UCSD-AML1 (cell line): ENCODE measurements around the gene RPL35A.
A peak's percentile ranks its signal among the peaks of the same experiment; 100 is the strongest.
"Not testable (repeated sequence)": the region's sequence is repeated elsewhere in the genome, so short reads cannot be mapped to it uniquely, and the experiment has no call there.

Source experiments
- DNase-seq: peaks from one replicate; lab custom pipeline; 2025; ENCODE audit not compliant: unreplicated experiment; lab: John Stamatoyannopoulos, UW

Gene RPL35A

GRCh38 chr3:197951392-197951990 lies 1.5 kb downstream of the RPL35A start:
- no peak for DNase-seq

DNA sequence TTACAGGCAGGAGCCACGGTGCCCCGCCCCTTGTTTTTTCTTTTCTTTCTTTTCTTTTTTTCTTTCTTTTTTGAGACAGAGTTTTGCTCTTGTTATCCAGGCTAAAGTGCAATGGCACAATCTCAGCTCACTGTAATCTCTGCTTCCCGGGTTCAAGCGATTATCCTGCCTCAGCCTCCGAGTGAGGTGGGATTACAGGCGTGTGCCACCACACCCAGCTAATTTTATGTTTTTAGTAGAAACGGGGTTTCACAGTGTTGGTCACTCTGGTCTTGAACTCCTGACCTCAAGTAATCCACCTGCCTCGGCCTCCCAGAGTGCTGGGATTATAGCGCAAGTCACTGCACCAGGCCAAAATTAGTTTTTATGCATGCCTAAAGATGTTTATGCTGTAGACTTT lies 2.5 kb downstream of the RPL35A start:
- DNase-seq = no peak

DNA sequence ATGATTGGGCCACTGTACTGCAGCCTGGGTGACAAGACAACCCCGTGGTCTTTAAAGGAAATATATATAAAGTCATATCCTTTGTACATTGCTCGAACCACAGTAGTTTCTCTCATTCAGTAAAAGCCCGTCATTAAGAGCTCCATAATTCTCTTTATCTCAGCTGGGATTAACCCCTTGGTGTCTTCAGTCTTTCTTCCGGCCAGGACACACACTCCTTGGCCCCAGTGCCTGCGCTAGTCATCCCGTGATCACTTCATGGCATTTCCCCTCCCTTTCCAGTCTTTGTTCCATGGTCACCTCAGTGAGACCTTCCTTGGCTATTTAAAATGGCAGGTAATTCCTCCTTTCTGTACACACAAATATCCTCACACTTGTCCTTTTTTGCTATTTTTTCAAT lies 3.3 kb downstream of the RPL35A start:
- no peak for DNase-seq

- DNase-seq = no peak
These were observed 3.9 kb downstream of the RPL35A start for GRCh38 chr3:197953881-197954280.

DNA sequence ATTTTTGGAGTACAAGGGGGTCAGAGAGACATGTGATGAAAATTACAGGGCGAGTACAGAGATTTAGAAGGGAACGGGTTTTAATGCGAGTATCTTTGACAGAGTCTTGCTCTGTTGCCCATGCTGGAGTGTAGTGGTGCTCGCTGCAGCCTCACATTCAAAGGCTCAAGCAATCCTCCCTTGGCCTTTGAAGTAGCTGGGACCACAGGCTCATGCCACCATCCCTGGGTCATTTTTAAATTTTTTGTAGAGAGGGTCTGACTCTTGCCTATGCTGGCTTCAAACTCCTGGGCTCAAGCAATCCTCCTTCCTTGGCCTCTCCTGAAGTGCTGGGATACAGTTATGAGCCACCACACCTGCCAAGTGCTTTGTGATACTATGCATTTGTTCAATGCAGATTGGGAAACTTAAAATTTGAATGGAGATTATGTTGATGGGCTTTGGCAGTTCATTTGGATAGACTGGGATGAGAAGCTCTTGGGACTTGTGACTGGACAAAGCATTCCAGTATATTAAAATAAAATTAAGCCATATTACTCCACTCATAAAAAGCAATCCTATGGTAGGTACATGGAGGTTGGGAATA lies 6.0 kb downstream of the RPL35A start:
- DNase-seq = no peak

- no peak for DNase-seq
These were observed 6.6 kb downstream of the RPL35A start for GRCh38 chr3:197956626-197956988.

DNA sequence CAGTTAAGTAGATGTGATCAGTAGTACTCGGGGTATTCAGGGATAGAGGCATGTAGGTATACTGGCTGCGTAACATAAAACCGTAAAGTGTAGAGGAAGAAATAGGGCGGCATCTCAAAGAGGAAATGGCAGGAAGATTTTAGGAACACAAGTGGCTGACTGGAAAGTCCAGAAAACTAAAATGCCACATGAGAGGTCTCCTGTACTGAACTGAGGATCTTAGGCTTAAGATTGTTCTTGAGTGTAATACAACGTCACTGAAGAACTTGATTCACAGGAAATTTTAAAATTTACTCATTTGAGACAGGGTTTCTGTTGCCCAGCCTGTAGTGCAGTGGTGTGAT lies 7.8 kb downstream of the RPL35A start:
- no peak for DNase-seq

DNA sequence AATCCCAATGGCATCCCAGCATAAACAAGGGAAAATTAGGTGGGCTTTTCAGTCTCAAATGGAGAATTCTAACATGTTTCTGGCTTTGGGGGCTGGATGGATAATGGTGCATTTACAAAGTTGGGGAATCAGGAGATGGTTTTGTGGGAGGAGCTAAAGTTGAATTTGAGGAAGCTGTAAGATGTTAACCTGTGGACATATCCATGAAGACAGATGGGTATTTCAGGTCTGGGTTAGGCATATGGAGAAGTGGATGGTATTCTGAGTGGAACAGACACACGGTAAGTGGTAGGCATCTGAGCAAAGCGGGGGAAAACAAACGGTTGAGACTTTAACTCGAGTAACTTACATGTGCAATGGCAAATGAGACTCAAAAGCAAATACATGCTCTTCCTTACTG lies 8.4 kb downstream of the RPL35A start:
- DNase-seq = no peak

GRCh38 chr3:197958848-197959247 lies 8.9 kb downstream of the RPL35A start:
- not testable (repeated sequence) for DNase-seq

- DNase-seq = no peak
These were observed 9.5 kb downstream of the RPL35A start for GRCh38 chr3:197959500-197959890.

GRCh38 chr3:197959891-197960693 lies 10.1 kb downstream of the RPL35A start, which contains the start of gene LMLN:
LMLN (plus strand) TSS chr3:197960217; CDS start chr3:197960246, 29 bp downstream.
- peak; percentile 96 for DNase-seq

GRCh38 chr3:197960694-197961581 lies 10.9 kb downstream of the RPL35A start:
- DNase-seq = no peak

DNA sequence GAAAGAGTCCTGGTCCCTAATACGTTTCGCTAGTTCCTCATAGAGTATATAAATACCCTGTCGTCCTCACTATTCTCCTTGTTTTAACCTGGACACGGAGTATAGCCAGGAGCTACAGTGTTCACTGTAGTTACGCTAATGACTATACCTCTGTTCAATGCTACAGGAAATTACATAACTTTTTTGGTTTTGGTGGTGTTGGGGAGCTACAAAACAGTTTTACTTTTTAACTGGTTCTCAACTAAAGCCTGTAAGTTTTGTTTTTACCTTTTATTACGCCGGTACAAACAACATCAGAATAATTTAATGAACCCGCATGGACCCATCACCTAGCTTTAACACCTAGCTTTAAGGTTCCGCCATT lies 11.6 kb downstream of the RPL35A start:
- DNase-seq = no peak

- no peak for DNase-seq
These were observed 13.1 kb downstream of the RPL35A start for GRCh38 chr3:197963019-197963637.

DNA sequence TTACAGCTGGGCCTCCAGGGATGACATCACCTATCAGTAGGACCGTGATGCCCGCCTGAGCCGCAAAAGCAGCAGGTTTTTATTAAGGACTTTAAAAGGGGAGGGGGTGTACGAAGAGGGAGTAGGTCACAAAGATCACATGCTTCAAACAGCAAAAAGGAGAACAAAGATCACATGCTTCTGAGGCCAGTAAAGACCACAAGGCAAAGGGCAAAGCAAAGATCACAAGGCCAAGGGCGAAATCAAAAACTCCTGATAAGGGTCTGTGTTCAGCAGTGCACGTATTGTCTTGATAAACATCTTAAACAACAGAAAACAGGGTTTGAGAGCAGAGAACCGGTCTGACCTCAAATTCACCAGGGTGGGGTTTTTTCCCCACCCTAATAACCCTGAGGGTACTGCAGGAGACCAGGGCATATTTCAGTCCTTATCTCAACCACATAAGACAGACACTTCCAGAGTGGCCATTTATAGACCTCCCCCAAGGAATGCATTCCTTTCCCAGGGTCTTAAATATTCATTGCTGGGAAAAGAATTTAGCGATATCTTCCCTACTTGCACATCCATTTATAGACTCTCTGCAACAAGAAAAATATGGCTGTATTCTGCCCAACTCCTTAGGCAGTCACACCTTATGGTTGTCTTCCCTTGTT lies 17.5 kb downstream of the RPL35A start:
- DNase-seq = not testable (repeated sequence)

DNA sequence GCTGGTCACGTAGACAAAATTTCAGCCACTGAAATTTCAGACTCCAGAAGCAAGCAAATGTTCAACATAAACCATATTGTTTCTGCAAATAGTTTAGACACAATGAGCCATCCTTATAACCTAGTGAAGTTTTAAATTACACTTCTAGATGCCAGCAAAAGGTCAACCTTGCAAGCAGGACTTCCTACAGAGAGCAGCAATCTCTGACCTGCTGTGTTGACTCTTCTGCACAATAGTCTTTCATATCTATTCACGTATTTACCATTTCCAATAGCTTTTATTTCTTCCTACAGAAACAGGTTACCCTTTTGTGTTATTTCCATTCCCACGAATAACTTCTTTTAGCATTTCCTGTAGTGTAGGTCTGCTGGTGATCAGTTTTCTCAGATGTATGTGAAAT lies 20.6 kb downstream of the RPL35A start:
- no peak for DNase-seq

- no peak for DNase-seq
These were observed 24.0 kb downstream of the RPL35A start for GRCh38 chr3:197974016-197974415.

DNA sequence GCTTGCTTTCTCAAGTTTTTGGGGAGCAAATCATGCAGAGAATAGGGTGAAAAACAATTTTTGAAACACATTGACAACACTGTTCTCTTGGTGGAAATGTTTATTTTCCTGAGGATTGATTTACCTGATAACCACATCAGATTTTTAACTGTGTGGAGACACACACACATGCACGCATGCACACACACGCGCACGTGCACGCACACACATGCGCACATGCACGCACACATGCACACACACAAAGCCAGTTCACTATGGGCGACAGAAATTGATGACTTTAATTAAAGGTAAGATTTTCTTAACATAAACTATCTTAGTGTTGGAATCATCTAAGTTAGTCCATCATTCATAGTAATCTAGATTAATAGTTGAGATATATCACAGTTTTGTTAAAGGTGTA lies 25.3 kb downstream of the RPL35A start:
- no peak for DNase-seq

DNA sequence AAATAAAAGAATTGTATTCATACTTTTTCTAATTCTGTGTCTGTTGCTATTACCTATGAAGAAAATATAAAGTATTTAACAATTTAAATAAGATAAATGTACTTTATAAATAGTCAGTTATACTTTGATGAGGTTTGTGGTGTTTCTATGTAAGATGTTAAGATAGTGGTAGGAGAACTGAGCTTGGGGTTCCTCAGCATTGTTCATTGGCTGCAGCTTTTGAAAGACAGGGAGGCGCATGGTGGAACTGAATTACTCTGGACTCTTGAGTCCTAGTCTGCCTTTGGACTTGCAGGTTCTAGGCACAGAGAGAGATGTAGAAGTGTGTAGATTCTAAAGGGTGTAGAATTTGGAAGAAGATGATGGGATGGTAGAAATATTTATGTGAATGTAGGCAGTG lies 33.1 kb downstream of the RPL35A start:
- DNase-seq = no peak

GRCh38 chr3:197989651-197990050 lies 39.7 kb downstream of the RPL35A start:
- DNase-seq = no peak

GRCh38 chr3:197994736-197995135 lies 44.7 kb downstream of the RPL35A start:
- DNase-seq = no peak
